Measurements from ENCODE around the gene BCAS1. TPM values are rescaled to one million over a fixed set of nuclear protein-coding genes. Genes with fewer than 3 reads are reported as not detected.

Gene BCAS1
- total and polyA plus RNA-seq, 10 of the 15 experiments (the other 5 are each of a cell fraction or from before 2014, with no cell fraction given): 0.21 to 1.4 (median 0.55) TPM

DNA sequence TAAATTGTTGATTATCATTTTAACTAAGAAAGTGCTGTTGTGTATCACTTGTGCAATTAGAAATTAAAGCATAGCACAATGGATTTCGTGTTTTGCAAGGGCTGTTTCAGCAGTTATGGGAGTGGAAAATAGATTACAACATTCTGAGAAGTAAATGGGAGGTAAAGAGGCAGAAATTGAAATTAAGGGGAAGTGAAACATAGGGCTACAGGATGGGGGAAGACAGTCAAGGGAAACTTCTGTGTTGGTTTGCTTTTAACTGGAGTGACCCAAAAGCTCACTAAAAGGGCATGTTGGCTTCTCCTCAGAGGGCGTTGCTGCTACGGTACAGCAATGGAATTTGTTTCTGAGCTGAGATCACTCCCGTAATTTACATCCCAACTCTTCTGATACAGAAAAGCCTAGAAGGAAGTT lies 147.5 kb downstream of the BCAS1 start (continued):
- TF ChIP-seq NRF1 (conservative IDR thresholded peaks at IDR 0.05; ENCODE audit: low read depth, low read length) (no peak), YY1 (IDR thresholded peaks at IDR 0.05; ENCODE audit: low read depth, low read length) (0 out of 2 replicates have a peak, but pooled peaks have one; percentile 40), HDGF (IDR thresholded peaks at IDR 0.05) (no peak), NBN (IDR thresholded peaks at IDR 0.05) (peak; percentile 91), POLR2AphosphoS5 (IDR thresholded peaks at IDR 0.05; ENCODE audit: low read length) (no peak), CHD1 (IDR thresholded peaks at IDR 0.05; ENCODE audit: low read depth, low read length) (no peak), SPI1 (IDR thresholded peaks at IDR 0.05; ENCODE audit: borderline replicate concordance, insufficient read depth, low read depth, low read length) (peak; percentile 100), KLF5 (IDR thresholded peaks at IDR 0.05; ENCODE audit: partially characterized antibody) (no peak), NFYA (IDR thresholded peaks at IDR 0.05; ENCODE audit: borderline replicate concordance, low read depth, low read length) (no peak), RBBP5 (conservative IDR thresholded peaks at IDR 0.05) (no peak), BCL11A (IDR thresholded peaks at IDR 0.05; ENCODE audit: low read depth, low read length) (peak; percentile 84), RFX5 (IDR thresholded peaks at IDR 0.05; ENCODE audit: low read depth, low read length) (no peak), LARP7 (IDR thresholded peaks at IDR 0.05) (no peak), GATAD2B (conservative IDR thresholded peaks at IDR 0.05; ENCODE audit: low read depth) (no peak; the same call in 1 of the 2 replicates), POU2F2 (IDR thresholded peaks at IDR 0.05; ENCODE audit: borderline replicate concordance, low read depth, low read length) (no peak), BMI1 (IDR thresholded peaks at IDR 0.05; ENCODE audit: borderline replicate concordance) (0 out of 2 replicates have a peak, but pooled peaks have one; percentile 46), PAX5 (IDR thresholded peaks at IDR 0.05; ENCODE audit: borderline replicate concordance, low read depth, low read length) (peak; percentile 50; the same call in 1 of the 2 replicates), NR2F1 (conservative IDR thresholded peaks at IDR 0.05) (peak; percentile 59; the same call in 1 of the 2 replicates), NR2C1 (IDR thresholded peaks at IDR 0.05) (no peak)
- TF ChIP-seq, protein P1, sequence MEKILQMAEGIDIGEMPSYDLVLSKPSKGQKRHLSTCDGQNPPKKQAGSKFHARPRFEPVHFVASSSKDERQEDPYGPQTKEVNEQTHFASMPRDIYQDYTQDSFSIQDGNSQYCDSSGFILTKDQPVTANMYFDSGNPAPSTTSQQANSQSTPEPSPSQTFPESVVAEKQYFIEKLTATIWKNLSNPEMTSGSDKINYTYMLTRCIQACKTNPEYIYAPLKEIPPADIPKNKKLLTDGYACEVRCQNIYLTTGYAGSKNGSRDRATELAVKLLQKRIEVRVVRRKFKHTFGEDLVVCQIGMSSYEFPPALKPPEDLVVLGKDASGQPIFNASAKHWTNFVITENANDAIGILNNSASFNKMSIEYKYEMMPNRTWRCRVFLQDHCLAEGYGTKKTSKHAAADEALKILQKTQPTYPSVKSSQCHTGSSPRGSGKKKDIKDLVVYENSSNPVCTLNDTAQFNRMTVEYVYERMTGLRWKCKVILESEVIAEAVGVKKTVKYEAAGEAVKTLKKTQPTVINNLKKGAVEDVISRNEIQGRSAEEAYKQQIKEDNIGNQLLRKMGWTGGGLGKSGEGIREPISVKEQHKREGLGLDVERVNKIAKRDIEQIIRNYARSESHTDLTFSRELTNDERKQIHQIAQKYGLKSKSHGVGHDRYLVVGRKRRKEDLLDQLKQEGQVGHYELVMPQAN (conservative IDR thresholded peaks at IDR 0.05): no peak
- TF ChIP-seq, protein P2, sequence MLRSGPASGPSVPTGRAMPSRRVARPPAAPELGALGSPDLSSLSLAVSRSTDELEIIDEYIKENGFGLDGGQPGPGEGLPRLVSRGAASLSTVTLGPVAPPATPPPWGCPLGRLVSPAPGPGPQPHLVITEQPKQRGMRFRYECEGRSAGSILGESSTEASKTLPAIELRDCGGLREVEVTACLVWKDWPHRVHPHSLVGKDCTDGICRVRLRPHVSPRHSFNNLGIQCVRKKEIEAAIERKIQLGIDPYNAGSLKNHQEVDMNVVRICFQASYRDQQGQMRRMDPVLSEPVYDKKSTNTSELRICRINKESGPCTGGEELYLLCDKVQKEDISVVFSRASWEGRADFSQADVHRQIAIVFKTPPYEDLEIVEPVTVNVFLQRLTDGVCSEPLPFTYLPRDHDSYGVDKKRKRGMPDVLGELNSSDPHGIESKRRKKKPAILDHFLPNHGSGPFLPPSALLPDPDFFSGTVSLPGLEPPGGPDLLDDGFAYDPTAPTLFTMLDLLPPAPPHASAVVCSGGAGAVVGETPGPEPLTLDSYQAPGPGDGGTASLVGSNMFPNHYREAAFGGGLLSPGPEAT (IDR thresholded peaks at IDR 0.05; ENCODE audit: low read depth): peak; percentile 95
- TF ChIP-seq, protein P3, sequence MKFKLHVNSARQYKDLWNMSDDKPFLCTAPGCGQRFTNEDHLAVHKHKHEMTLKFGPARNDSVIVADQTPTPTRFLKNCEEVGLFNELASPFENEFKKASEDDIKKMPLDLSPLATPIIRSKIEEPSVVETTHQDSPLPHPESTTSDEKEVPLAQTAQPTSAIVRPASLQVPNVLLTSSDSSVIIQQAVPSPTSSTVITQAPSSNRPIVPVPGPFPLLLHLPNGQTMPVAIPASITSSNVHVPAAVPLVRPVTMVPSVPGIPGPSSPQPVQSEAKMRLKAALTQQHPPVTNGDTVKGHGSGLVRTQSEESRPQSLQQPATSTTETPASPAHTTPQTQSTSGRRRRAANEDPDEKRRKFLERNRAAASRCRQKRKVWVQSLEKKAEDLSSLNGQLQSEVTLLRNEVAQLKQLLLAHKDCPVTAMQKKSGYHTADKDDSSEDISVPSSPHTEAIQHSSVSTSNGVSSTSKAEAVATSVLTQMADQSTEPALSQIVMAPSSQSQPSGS (IDR thresholded peaks at IDR 0.05; ENCODE audit: low read length): peak; percentile 75; the same call in 1 of the 2 replicates
- TF ChIP-seq, protein P4, sequence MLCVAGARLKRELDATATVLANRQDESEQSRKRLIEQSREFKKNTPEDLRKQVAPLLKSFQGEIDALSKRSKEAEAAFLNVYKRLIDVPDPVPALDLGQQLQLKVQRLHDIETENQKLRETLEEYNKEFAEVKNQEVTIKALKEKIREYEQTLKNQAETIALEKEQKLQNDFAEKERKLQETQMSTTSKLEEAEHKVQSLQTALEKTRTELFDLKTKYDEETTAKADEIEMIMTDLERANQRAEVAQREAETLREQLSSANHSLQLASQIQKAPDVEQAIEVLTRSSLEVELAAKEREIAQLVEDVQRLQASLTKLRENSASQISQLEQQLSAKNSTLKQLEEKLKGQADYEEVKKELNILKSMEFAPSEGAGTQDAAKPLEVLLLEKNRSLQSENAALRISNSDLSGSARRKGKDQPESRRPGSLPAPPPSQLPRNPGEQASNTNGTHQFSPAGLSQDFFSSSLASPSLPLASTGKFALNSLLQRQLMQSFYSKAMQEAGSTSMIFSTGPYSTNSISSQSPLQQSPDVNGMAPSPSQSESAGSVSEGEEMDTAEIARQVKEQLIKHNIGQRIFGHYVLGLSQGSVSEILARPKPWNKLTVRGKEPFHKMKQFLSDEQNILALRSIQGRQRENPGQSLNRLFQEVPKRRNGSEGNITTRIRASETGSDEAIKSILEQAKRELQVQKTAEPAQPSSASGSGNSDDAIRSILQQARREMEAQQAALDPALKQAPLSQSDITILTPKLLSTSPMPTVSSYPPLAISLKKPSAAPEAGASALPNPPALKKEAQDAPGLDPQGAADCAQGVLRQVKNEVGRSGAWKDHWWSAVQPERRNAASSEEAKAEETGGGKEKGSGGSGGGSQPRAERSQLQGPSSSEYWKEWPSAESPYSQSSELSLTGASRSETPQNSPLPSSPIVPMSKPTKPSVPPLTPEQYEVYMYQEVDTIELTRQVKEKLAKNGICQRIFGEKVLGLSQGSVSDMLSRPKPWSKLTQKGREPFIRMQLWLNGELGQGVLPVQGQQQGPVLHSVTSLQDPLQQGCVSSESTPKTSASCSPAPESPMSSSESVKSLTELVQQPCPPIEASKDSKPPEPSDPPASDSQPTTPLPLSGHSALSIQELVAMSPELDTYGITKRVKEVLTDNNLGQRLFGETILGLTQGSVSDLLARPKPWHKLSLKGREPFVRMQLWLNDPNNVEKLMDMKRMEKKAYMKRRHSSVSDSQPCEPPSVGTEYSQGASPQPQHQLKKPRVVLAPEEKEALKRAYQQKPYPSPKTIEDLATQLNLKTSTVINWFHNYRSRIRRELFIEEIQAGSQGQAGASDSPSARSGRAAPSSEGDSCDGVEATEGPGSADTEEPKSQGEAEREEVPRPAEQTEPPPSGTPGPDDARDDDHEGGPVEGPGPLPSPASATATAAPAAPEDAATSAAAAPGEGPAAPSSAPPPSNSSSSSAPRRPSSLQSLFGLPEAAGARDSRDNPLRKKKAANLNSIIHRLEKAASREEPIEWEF (IDR thresholded peaks at IDR 0.05; ENCODE audit: insufficient replicate concordance, low read depth, low read length): peak; percentile 61
